ENCODE results near the gene LEF1. TPM values are rescaled to one million over a fixed set of nuclear protein-coding genes. Genes with fewer than 3 reads are reported as not detected.

LEF1 gene
- total and polyA plus RNA-seq, 2 donors (not counting 1 experiment from before 2014, with no cell fraction given): 1.8 to 2.6 TPM

GRCh38 chr4:108117418-108118182 lies 51.1 kb downstream of the LEF1 start:
- Histone ChIP-seq H3K9me3 (ENCODE audit: control insufficient read depth, insufficient read depth, low read depth, low read length) (no peaks in the 10 kb centered on the region), H3K27me3 (ENCODE audit: control insufficient read depth, insufficient read depth, low read length) (no peaks in the 10 kb centered on the region), H3K79me2 (ENCODE audit: control insufficient read depth, insufficient read depth, low read length) (no peaks in the 10 kb centered on the region), H2AFZ (ENCODE audit: low read length) (no peak overlapping the region), H3K9ac (ENCODE audit: insufficient read depth, low read length) (no peak overlapping the region), H3K4me3 (replicated peaks in 1 of 4; ENCODE audit: control extremely low read depth in 1 of 4, insufficient read depth in 1 of 4, low read depth in 3 of 4, low read length in 4 of 4) (no peak overlapping the region), H4K20me1 (ENCODE audit: control insufficient read depth, extremely low read depth, insufficient read depth, low read length) (no peaks in the 10 kb centered on the region), H3K36me3 (ENCODE audit: control insufficient read depth, insufficient read depth, low read length) (no peaks in the 10 kb centered on the region), H3K27ac (ENCODE audit: insufficient read depth, low read length) (no peak overlapping the region), H3K4me1 (ENCODE audit: control insufficient read depth, extremely low read depth, insufficient read depth, low read length) (no peaks in the 10 kb centered on the region), H3K4me2 (ENCODE audit: extremely low read depth, insufficient read depth, low read length) (no peak overlapping the region)
- TF ChIP-seq EZH2 (IDR thresholded peaks at IDR 0.05; ENCODE audit: low read length, missing control alignments) (no peak), CTCF (conservative IDR thresholded peaks at IDR 0.05 in 1 of 2, IDR thresholded peaks at IDR 0.05 in 1 of 2; ENCODE audit: low read depth in 1 of 2, low read length in 2 of 2) (no peak)
- DNase-seq (ENCODE audit: low read depth in 2 of 2): peak in 1 of 2 donors; percentile 12

GRCh38 chr4:108116423-108117168 lies 52.1 kb downstream of the LEF1 start:
- no peaks in the 10 kb centered on the region for H3K79me2 ChIP-seq (ENCODE audit: control insufficient read depth, insufficient read depth, low read length)
- H3K27ac ChIP-seq (ENCODE audit: insufficient read depth, low read length): no peak overlapping the region
- no peak overlapping the region for H2AFZ ChIP-seq (ENCODE audit: low read length)
- no peak for DNase-seq (ENCODE audit: low read depth in 2 of 2)
- H3K4me2 ChIP-seq (ENCODE audit: extremely low read depth, insufficient read depth, low read length): no peak overlapping the region
- no peak overlapping the region for H3K9ac ChIP-seq (ENCODE audit: insufficient read depth, low read length)
- no peak for TF ChIP-seq CTCF (conservative IDR thresholded peaks at IDR 0.05 in 1 of 2, IDR thresholded peaks at IDR 0.05 in 1 of 2; ENCODE audit: low read depth in 1 of 2, low read length in 2 of 2)
- TF ChIP-seq EZH2 (IDR thresholded peaks at IDR 0.05; ENCODE audit: low read length, missing control alignments): no peak
- no peaks in the 10 kb centered on the region for H3K36me3 ChIP-seq (ENCODE audit: control insufficient read depth, insufficient read depth, low read length)
- no peak overlapping the region for H3K4me3 ChIP-seq (replicated peaks in 1 of 4; ENCODE audit: control extremely low read depth in 1 of 4, insufficient read depth in 1 of 4, low read depth in 3 of 4, low read length in 4 of 4)
- no peaks in the 10 kb centered on the region for H3K9me3 ChIP-seq (ENCODE audit: control insufficient read depth, insufficient read depth, low read depth, low read length)
- no peaks in the 10 kb centered on the region for H4K20me1 ChIP-seq (ENCODE audit: control insufficient read depth, extremely low read depth, insufficient read depth, low read length)
- no peaks in the 10 kb centered on the region for H3K4me1 ChIP-seq (ENCODE audit: control insufficient read depth, extremely low read depth, insufficient read depth, low read length)
- H3K27me3 ChIP-seq (ENCODE audit: control insufficient read depth, insufficient read depth, low read length): no peaks in the 10 kb centered on the region

- Histone ChIP-seq H3K4me1 (ENCODE audit: control insufficient read depth, extremely low read depth, insufficient read depth, low read length) (no peaks in the 10 kb centered on the region), H2AFZ (ENCODE audit: low read length) (no peak overlapping the region), H3K27me3 (ENCODE audit: control insufficient read depth, insufficient read depth, low read length) (no peaks in the 10 kb centered on the region), H3K27ac (ENCODE audit: insufficient read depth, low read length) (no peak overlapping the region), H3K9me3 (ENCODE audit: control insufficient read depth, insufficient read depth, low read depth, low read length) (no peaks in the 10 kb centered on the region), H3K9ac (ENCODE audit: insufficient read depth, low read length) (no peak overlapping the region), H4K20me1 (ENCODE audit: control insufficient read depth, extremely low read depth, insufficient read depth, low read length) (no peaks in the 10 kb centered on the region), H3K36me3 (ENCODE audit: control insufficient read depth, insufficient read depth, low read length) (no peaks in the 10 kb centered on the region), H3K79me2 (ENCODE audit: control insufficient read depth, insufficient read depth, low read length) (no peaks in the 10 kb centered on the region), H3K4me2 (ENCODE audit: extremely low read depth, insufficient read depth, low read length) (no peak overlapping the region), H3K4me3 (replicated peaks in 1 of 4; ENCODE audit: control extremely low read depth in 1 of 4, insufficient read depth in 1 of 4, low read depth in 3 of 4, low read length in 4 of 4) (no peak overlapping the region)
- TF ChIP-seq CTCF (conservative IDR thresholded peaks at IDR 0.05 in 1 of 2, IDR thresholded peaks at IDR 0.05 in 1 of 2; ENCODE audit: low read depth in 1 of 2, low read length in 2 of 2): no peak
- TF ChIP-seq EZH2 (IDR thresholded peaks at IDR 0.05; ENCODE audit: low read length, missing control alignments): no peak
- DNase-seq (ENCODE audit: low read depth in 2 of 2): no peak
Observed at GRCh38 chr4:108115168-108115526, 53.6 kb downstream of the LEF1 start.
